SU-DHL-6 (cell line): ENCODE data around the gene MAP1S.

Source experiments
- H2AFZ ChIP-seq: fragments of 200-600 bp; sonication (generic); 2 replicates; pipeline ENCODE4 v1.6.1; 2014; ENCODE audit warnings: low read depth, mild to moderate bottlenecking, moderate library complexity, mixed read lengths, antibody characterized with exemption, low read length; ENCODE audit not compliant: severe bottlenecking
- H3F3A ChIP-seq: fragments of 200-600 bp; shearing (Covaris generic); 2 replicates; pipeline ENCODE4 v1.6.0; 2016; ENCODE audit warnings: antibody characterized with exemption, mild to moderate bottlenecking; ENCODE audit not compliant: insufficient read depth
- H3K27ac ChIP-seq: fragments of 200-600 bp; sonication (generic); 2 replicates; pipeline ENCODE4 v1.5.1; 2016; ENCODE audit warnings: low read depth, mild to moderate bottlenecking, low read length, moderate library complexity, mixed read lengths
- H3K27me3 ChIP-seq: fragments of 200-600 bp; sonication (generic), shearing (Covaris generic); 2 replicates; pipeline ENCODE4 v1.6.0; 2014; ENCODE audit warnings: mild to moderate bottlenecking, low read length
- H3K36me3 ChIP-seq: fragments of 200-600 bp; sonication (generic); 2 replicates; pipeline ENCODE4 v1.6.1; 2014; ENCODE audit warnings: mild to moderate bottlenecking, low read length, mixed read lengths
- H3K4me2 ChIP-seq: fragments of 300-600, 200-600 bp; shearing (Covaris generic), sonication (generic); 2 replicates; pipeline ENCODE4 v1.6.0; 2014; ENCODE audit warnings: low read length, low read depth, mild to moderate bottlenecking; ENCODE audit not compliant: poor library complexity, severe bottlenecking
- H3K4me3 ChIP-seq: fragments of 200-600 bp; sonication (generic); 2 replicates; pipeline ENCODE4 v1.5.1; 2014; ENCODE audit warnings: antibody characterized with exemption, low read length, mild to moderate bottlenecking, mixed read lengths; ENCODE audit not compliant: insufficient read depth, poor library complexity, severe bottlenecking
- H3K79me2 ChIP-seq: fragments of 200-600 bp; sonication (generic); 2 replicates; pipeline ENCODE4 v1.6.1; 2014; ENCODE audit warnings: mild to moderate bottlenecking, low read length, moderate library complexity; ENCODE audit not compliant: insufficient read depth
- H3K9ac ChIP-seq: fragments of 200-600 bp; sonication (generic); 2 replicates; pipeline ENCODE4 v1.7.0; 2014; ENCODE audit warnings: mild to moderate bottlenecking, low read length
- H3K9me2 ChIP-seq: fragments of 200-600 bp; sonication (generic); replicated peaks from 2 replicates; pipeline ENCODE4 v1.6.1; 2014; ENCODE audit warnings: low read length; ENCODE audit not compliant: insufficient read depth
- H3K9me3 ChIP-seq: fragments of 200-600 bp; sonication (generic); 2 replicates; pipeline ENCODE4 v1.6.1; 2014; ENCODE audit warnings: low read length, mixed read lengths; ENCODE audit not compliant: insufficient read depth
- H4K20me1 ChIP-seq: fragments of 200-600 bp; sonication (generic); 2 replicates; pipeline ENCODE4 v1.6.1; 2014; ENCODE audit warnings: low read depth, mild to moderate bottlenecking, antibody characterized with exemption, low read length, moderate library complexity, mixed read lengths
- EZH2phosphoT487 ChIP-seq: fragments of 200-600 bp; sonication (generic), shearing (Covaris generic); conservative IDR thresholded peaks from 2 replicates; pipeline ENCODE4 v1.6.1; 2018; ENCODE audit warnings: mild to moderate bottlenecking, antibody characterized with exemption, low read length, moderate library complexity, mixed read lengths
- TF ChIP-seq, protein P1 (sequence below): fragments of 200-600 bp; sonication (generic); IDR thresholded peaks from one replicate; pipeline ENCODE4 v1.5.1; 2017; ENCODE audit warnings: antibody characterized with exemption, mild to moderate bottlenecking, low read length, moderate library complexity; ENCODE audit not compliant: insufficient read depth, poor library complexity, severe bottlenecking

Gene MAP1S

DNA sequence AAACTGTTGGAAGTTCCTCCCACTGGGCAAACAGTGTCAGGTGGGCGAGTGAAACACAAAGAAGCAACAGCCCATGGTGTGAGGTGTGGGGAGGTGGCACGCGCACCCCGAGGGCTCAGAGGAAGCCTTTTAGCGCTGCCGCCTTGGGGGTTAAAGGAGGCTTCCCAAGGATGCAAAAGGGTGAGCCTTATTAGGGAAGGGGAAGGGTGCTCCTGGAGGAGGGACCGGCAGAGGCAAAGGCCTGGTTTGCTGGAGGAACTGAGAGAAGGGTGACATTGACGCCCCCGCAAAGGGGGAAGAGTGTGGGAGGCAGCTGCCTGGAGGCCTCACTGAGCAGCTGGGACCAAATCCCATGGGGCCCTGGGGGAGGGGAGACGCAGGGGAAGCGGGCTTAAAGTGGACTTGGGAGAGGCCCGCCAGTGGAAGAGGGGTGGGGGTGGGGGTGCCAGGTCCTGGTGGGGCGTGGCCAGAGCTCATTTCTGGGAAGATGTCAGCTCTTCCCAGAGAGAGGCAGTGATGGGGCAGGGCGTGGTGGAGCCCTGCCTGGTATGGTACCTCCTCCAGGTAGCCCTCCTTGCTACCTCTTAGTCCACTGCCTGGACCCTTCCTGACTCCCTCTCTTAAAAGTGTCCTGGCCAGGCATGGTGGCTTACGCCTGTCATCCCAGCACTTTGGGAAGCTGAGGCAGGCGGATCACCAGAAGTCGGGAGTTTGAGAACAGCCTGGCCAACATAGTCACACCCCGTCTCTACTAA, 20.0 kb downstream of the MAP1S start:
- Histone ChIP-seq H3K79me2 (no peaks in the 10 kb centered on the region), H3K36me3 (no peaks in the 10 kb centered on the region), H3K27ac (peak overlapping the region; percentile 19; the same call in 1 of the 2 replicates), H3K9me2 (no peaks in the 10 kb centered on the region), H3K9me3 (no peaks in the 10 kb centered on the region), H3K4me2 (no peak overlapping the region), H3K27me3 (no peaks in the 10 kb centered on the region), H3K4me3 (no peak overlapping the region), H2AFZ (no peak overlapping the region), H4K20me1 (no peaks in the 10 kb centered on the region), H3F3A (0 out of 2 replicates have a peak, but pooled peaks cover 3% of the 10 kb centered on the region), H3K9ac (no peak overlapping the region)
- TF ChIP-seq, protein P1, sequence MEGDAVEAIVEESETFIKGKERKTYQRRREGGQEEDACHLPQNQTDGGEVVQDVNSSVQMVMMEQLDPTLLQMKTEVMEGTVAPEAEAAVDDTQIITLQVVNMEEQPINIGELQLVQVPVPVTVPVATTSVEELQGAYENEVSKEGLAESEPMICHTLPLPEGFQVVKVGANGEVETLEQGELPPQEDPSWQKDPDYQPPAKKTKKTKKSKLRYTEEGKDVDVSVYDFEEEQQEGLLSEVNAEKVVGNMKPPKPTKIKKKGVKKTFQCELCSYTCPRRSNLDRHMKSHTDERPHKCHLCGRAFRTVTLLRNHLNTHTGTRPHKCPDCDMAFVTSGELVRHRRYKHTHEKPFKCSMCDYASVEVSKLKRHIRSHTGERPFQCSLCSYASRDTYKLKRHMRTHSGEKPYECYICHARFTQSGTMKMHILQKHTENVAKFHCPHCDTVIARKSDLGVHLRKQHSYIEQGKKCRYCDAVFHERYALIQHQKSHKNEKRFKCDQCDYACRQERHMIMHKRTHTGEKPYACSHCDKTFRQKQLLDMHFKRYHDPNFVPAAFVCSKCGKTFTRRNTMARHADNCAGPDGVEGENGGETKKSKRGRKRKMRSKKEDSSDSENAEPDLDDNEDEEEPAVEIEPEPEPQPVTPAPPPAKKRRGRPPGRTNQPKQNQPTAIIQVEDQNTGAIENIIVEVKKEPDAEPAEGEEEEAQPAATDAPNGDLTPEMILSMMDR, result no peak
- TF ChIP-seq EZH2phosphoT487, result no peak

DNA sequence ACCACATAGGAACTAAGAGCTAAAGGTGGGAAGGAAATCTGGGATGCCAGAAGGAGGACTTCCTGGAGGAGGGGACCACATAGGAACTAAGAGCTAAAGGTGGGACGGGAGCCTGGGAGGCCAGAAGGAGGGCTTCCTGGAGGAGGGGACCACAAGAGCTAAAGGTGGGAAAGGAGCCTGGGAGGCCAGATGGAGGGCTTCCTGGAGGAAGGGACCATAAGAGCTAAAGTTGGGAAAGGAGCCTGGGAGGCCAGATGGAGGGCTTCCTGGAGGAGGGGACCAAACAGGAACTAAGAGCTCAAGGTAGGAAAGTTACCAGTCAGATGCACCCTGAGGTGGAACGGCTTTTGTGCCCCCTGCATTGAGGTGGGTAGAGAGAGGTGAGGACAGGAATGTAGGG, 22.2 kb downstream of the MAP1S start:
- no peaks in the 10 kb centered on the region for H3K9me3 ChIP-seq
- no peaks in the 10 kb centered on the region for H3K79me2 ChIP-seq
- no peaks in the 10 kb centered on the region for H4K20me1 ChIP-seq
- no peaks in the 10 kb centered on the region for H3K36me3 ChIP-seq
- no peak overlapping the region for H3K9ac ChIP-seq
- H3K4me3 ChIP-seq, result no peak overlapping the region
- H3K27me3 ChIP-seq, result no peaks in the 10 kb centered on the region
- no peak overlapping the region for H3K27ac ChIP-seq
- no peak overlapping the region for H3K4me2 ChIP-seq
- TF ChIP-seq, protein P1, result no peak
- no peak for TF ChIP-seq EZH2phosphoT487
- no peak overlapping the region for H2AFZ ChIP-seq
- H3K9me2 ChIP-seq, result no peaks in the 10 kb centered on the region
- H3F3A ChIP-seq, result 0 out of 2 replicates have a peak, but pooled peaks cover 3% of the 10 kb centered on the region

DNA sequence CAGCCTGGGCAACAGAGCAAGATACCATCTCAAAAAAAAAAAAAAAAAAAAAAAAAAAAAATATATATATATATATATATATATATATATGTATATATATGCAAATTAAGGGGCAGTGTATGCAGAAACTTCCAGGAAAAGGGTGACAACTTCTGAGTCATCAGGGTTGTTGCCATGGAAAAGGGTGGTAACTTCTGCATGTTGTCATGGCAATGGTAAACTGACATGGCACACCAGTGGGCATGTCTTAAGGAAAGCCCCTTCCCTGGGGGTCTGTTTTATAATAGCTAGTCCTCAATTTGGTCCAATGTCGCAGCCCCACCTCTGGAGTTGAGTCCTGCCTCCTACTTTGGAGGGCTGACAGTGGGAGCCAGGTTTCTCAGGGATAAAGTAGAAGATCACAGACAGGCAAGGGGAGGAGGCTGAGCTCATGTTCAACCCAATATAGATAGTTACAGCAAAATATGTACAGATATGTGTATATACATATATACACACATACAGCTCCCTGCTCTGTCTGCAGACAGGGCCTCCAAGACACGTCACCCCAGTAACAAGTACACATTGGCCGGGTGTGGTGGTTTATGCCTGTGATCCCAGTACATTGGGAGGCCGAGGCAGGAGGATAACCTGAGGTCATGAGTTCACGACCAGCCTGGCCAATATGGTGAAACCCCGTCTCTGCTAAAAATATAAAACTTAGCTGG, 24.7 kb downstream of the MAP1S start:
- no peaks in the 10 kb centered on the region for H3K9me3 ChIP-seq
- H3K9me2 ChIP-seq, result no peaks in the 10 kb centered on the region
- no peak overlapping the region for H3K4me3 ChIP-seq
- H3K36me3 ChIP-seq, result no peaks in the 10 kb centered on the region
- H3F3A ChIP-seq, result 0 out of 2 replicates have a peak, but pooled peaks cover 4% of the 10 kb centered on the region
- H4K20me1 ChIP-seq, result no peaks in the 10 kb centered on the region
- no peak overlapping the region for H3K27ac ChIP-seq
- TF ChIP-seq EZH2phosphoT487, result no peak
- TF ChIP-seq, protein P1, result no peak
- H3K9ac ChIP-seq, result no peak overlapping the region
- peaks cover 13% of the 10 kb centered on the region for H3K79me2 ChIP-seq
- no peak overlapping the region for H2AFZ ChIP-seq
- no peaks in the 10 kb centered on the region for H3K27me3 ChIP-seq
- no peak overlapping the region for H3K4me2 ChIP-seq
